ENCODE results near the gene GIT1. TPM values are rescaled to one million over a fixed set of nuclear protein-coding genes. Genes with fewer than 3 reads are reported as not detected.

The GIT1 gene
- total and polyA plus RNA-seq, 4 donors, result 8.1 to 47.0 (median 33.0) TPM

DNA sequence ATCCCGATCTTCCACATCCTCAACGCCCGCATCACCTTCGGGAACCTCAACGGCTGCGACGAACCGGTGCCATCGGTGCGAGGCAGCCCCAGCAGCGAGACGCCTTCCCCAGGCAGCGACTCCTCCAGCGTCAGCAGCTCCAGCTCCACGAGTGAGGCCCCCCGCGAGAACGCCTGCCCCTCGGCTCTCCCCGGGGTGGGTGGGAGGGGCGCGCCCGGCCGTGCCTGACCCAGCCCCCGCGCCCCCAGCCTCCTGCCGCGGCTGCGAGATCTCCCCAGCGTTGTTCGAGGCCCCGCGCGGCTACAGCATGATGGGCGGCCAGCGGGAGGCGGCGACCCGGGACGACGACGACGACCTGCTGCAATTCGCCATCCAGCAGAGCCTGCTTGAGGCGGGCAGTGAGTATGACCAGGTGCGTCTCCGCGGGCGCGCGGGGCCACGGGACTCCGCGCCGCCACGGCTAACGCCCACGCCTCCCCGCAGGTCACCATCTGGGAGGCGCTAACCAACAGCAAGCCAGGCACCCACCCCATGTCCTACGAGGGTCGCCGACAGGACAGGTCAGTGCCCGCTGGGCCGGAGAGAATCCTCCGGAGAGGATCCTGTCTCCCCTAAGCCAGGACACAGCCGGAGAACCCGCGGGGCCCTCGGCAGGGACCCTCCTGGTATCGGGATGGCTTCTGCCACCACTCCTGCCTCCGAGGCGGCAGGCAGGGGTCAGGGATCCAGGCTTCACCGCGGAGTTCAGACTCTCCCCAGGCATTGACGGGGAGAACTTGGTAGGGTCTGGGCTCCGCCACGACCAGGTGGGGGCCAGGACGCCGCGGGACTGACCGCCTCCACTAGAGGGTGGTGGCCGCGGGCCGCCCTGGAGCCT is 23.2 kb upstream of the GIT1 start:
- no peaks in the 10 kb centered on the region for H3K9me3 ChIP-seq (ENCODE audit: control insufficient read depth, low read length)
- H3K4me3 ChIP-seq (ENCODE audit: low read length in 2 of 2), result no peak overlapping the region
- ATAC-seq (ENCODE audit: low FRiP score) (peak; percentile 2), DNase-seq (no peak)
- no peak overlapping the region for H3K27ac ChIP-seq (ENCODE audit: low read depth in 1 of 2, low read length in 2 of 2)
- 53 to 54% methylated on average over 75 to 85 of the region's 85 CpGs for WGBS, 2 donors
- H3K27me3 ChIP-seq (ENCODE audit: control insufficient read depth in 1 of 2, insufficient read depth in 2 of 2, low read length in 1 of 2), result no peaks in the 10 kb centered on the region
- no peaks in the 10 kb centered on the region for H3K36me3 ChIP-seq (ENCODE audit: control insufficient read depth in 1 of 2, insufficient read depth in 2 of 2, low read length in 1 of 2)
- H3K4me1 ChIP-seq (ENCODE audit: control insufficient read depth in 1 of 2, insufficient read depth in 2 of 2, low read length in 2 of 2), result no peaks in the 10 kb centered on the region
- intact Hi-C loops (cut with DNase I), result no loop called here

DNA sequence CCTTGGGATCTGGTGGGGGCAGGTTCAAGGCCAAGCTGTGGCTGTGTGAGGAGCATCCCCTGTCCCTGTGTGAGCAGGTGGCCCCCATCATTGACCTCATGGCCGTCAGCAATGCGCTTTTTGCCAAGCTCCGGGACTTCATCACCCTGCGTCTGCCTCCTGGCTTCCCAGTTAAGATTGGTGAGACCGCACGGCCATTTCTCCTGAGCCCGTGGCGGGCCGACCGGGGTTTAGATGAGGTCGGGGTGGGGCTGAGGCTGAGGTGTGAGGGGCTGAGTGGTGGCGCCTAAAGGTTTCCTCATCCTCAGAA is 22.6 kb upstream of the GIT1 start:
- ATAC-seq (ENCODE audit: low FRiP score), result no peak
- WGBS, 2 donors, result 96 to 97% methylated on average over 12 of the region's 12 CpGs
- Histone ChIP-seq H3K9me3 (ENCODE audit: control insufficient read depth, low read length) (no peaks in the 10 kb centered on the region), H3K27ac (ENCODE audit: low read depth in 1 of 2, low read length in 2 of 2) (no peak overlapping the region), H3K27me3 (ENCODE audit: control insufficient read depth in 1 of 2, insufficient read depth in 2 of 2, low read length in 1 of 2) (no peaks in the 10 kb centered on the region), H3K36me3 (ENCODE audit: control insufficient read depth in 1 of 2, insufficient read depth in 2 of 2, low read length in 1 of 2) (no peaks in the 10 kb centered on the region), H3K4me1 (ENCODE audit: control insufficient read depth in 1 of 2, insufficient read depth in 2 of 2, low read length in 2 of 2) (no peaks in the 10 kb centered on the region), H3K4me3 (ENCODE audit: low read length in 2 of 2) (no peak overlapping the region)
- intact Hi-C loops (cut with DNase I), result no loop called here
- no peak for DNase-seq

DNA sequence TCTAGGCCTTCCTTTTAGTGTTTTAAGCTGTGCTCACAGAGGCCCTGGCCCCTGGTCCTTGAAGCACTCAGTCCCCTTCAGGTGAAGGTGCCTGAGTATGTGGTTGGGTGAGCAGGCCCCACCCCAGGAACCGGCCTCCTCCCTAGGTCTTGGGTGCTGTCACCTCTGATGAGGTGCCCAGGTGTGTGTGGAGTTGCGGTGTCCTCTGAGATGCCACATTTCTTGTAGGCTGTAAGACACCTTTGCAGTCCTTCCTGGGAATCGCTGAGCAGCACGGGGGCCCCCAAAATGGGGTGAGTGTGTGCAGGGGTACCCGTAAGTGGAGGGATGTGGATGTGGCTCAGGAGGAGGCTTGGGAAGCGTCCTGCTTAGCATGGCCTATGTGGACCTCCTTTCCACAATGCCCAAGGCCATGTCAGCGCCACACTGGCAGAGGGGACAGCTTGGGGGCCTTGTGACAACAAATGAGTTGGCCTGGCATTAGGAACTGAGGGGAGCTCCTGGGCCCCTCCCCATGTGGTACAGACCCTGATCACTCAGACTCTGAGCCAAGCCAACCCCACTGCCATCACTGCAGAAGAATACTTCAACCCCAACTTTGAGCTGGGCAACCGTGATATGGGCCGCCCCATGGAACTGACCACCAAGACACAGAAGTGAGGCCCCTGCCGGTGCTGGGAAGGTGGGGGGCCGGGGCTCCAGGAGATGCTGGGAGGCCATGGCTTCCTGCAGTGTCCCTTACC is 22.1 kb upstream of the GIT1 start:
- no peaks in the 10 kb centered on the region for H3K36me3 ChIP-seq (ENCODE audit: control insufficient read depth in 1 of 2, insufficient read depth in 2 of 2, low read length in 1 of 2)
- ATAC-seq (ENCODE audit: low FRiP score), result no peak
- H3K27ac ChIP-seq (ENCODE audit: low read depth in 1 of 2, low read length in 2 of 2), result no peak overlapping the region
- H3K4me3 ChIP-seq (ENCODE audit: low read length in 2 of 2), result no peak overlapping the region
- intact Hi-C loops (cut with DNase I), result no loop called here
- no peaks in the 10 kb centered on the region for H3K27me3 ChIP-seq (ENCODE audit: control insufficient read depth in 1 of 2, insufficient read depth in 2 of 2, low read length in 1 of 2)
- 96% methylated on average over 11 of the region's 11 CpGs for WGBS, 2 donors
- peak in 1 of 2 donors; percentile 55 for DNase-seq
- no peaks in the 10 kb centered on the region for H3K4me1 ChIP-seq (ENCODE audit: control insufficient read depth in 1 of 2, insufficient read depth in 2 of 2, low read length in 2 of 2)
- no peaks in the 10 kb centered on the region for H3K9me3 ChIP-seq (ENCODE audit: control insufficient read depth, low read length)

DNA sequence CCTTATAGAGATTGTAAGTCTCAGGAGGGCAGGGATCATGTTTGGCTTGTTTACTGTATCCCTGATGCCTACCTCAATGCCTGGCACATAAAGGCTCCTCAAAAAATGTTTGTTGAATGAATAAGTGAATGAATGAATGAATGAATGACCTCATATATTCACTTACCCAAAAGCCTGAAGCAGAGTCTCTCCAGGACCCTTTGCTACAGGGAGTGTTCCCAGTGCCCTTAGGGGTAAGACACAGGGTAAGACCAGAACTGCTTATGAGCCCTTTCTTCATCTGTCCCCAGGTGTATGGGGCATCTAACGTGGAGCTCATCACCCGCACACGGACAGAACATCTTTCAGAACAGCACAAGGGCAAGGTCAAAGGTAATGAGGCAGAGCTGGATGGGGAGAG is 20.9 kb upstream of the GIT1 start:
- no peak overlapping the region for H3K27ac ChIP-seq (ENCODE audit: low read depth in 1 of 2, low read length in 2 of 2)
- ATAC-seq (ENCODE audit: low FRiP score) (no peak), DNase-seq (no peak)
- H3K4me1 ChIP-seq (ENCODE audit: control insufficient read depth in 1 of 2, insufficient read depth in 2 of 2, low read length in 2 of 2), result no peaks in the 10 kb centered on the region
- H3K4me3 ChIP-seq (ENCODE audit: low read length in 2 of 2), result no peak overlapping the region
- intact Hi-C loops (cut with DNase I), result no loop called here
- no peaks in the 10 kb centered on the region for H3K9me3 ChIP-seq (ENCODE audit: control insufficient read depth, low read length)
- no peaks in the 10 kb centered on the region for H3K36me3 ChIP-seq (ENCODE audit: control insufficient read depth in 1 of 2, insufficient read depth in 2 of 2, low read length in 1 of 2)
- no peaks in the 10 kb centered on the region for H3K27me3 ChIP-seq (ENCODE audit: control insufficient read depth in 1 of 2, insufficient read depth in 2 of 2, low read length in 1 of 2)
- 83 to 86% methylated on average over 3 of the region's 3 CpGs for WGBS, 2 donors

DNA sequence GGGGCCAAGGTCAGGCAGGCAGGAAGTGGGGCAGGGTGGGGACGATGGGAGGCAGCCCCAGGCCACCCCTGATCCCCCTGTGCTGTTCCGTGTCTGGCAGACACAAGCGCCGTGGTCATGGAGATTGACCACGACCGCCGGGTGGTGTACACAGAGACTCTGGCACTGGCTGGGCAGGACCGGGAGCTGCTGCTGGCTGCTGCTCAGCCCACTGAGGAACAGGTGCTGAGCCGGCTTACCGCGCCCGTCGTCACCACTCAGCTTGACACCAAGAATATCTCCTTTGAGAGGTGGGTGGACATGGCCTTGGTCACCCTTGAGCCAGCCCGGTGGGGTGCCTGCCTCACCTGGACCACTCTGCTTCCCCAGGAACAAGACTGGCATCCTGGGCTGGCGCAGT is 19.5 kb upstream of the GIT1 start:
- H3K27me3 ChIP-seq (ENCODE audit: control insufficient read depth in 1 of 2, insufficient read depth in 2 of 2, low read length in 1 of 2), result no peaks in the 10 kb centered on the region
- no peak overlapping the region for H3K27ac ChIP-seq (ENCODE audit: low read depth in 1 of 2, low read length in 2 of 2)
- intact Hi-C loops (cut with DNase I), result no loop called here
- no peaks in the 10 kb centered on the region for H3K4me1 ChIP-seq (ENCODE audit: control insufficient read depth in 1 of 2, insufficient read depth in 2 of 2, low read length in 2 of 2)
- no peak overlapping the region for H3K4me3 ChIP-seq (ENCODE audit: low read length in 2 of 2)
- no peak for ATAC-seq (ENCODE audit: low FRiP score)
- no peaks in the 10 kb centered on the region for H3K36me3 ChIP-seq (ENCODE audit: control insufficient read depth in 1 of 2, insufficient read depth in 2 of 2, low read length in 1 of 2)
- 92 to 95% methylated on average over 15 of the region's 15 CpGs for WGBS, 2 donors
- peak in 1 of 2 donors; percentile 75 for DNase-seq
- no peaks in the 10 kb centered on the region for H3K9me3 ChIP-seq (ENCODE audit: control insufficient read depth, low read length)

DNA sequence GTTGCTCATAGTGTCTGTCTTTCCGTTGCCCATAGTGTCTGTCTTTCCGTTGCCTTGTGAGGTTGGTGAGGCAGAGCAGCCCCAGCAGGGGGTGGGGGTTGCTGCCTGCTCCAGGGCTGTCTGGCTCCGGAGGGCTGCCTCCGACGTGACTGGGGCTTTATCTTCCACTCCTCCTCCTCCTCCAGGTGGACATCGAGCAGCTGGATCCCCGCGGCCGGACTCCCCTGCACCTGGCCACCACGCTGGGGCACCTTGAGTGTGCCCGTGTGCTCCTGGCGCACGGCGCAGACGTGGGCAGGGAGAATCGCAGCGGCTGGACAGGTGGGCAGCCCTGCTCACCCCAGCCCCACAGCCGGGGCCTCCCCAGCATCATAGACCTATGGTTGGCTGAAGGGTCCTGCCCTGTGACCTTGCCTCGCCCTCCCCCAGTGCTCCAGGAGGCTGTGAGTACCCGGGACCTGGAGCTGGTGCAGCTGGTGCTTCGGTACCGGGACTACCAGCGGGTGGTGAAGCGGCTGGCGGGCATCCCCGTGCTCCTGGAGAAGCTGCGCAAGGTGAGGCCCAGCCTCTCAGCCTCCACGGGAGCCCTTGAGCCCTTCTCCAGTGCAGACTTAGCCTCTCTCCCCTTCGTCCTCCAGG is 18.2 kb upstream of the GIT1 start:
- no peaks in the 10 kb centered on the region for H3K9me3 ChIP-seq (ENCODE audit: control insufficient read depth, low read length)
- H3K27me3 ChIP-seq (ENCODE audit: control insufficient read depth in 1 of 2, insufficient read depth in 2 of 2, low read length in 1 of 2), result no peaks in the 10 kb centered on the region
- intact Hi-C loops (cut with DNase I), result no loop called here
- H3K4me3 ChIP-seq (ENCODE audit: low read length in 2 of 2), result no peak overlapping the region
- ATAC-seq (ENCODE audit: low FRiP score), result peak; percentile 13
- WGBS, 2 donors, result 93 to 94% methylated on average over 29 of the region's 29 CpGs
- no peaks in the 10 kb centered on the region for H3K36me3 ChIP-seq (ENCODE audit: control insufficient read depth in 1 of 2, insufficient read depth in 2 of 2, low read length in 1 of 2)
- peak in 1 of 2 donors; percentile 72 for DNase-seq
- no peak overlapping the region for H3K27ac ChIP-seq (ENCODE audit: low read depth in 1 of 2, low read length in 2 of 2)
- no peaks in the 10 kb centered on the region for H3K4me1 ChIP-seq (ENCODE audit: control insufficient read depth in 1 of 2, insufficient read depth in 2 of 2, low read length in 2 of 2)

DNA sequence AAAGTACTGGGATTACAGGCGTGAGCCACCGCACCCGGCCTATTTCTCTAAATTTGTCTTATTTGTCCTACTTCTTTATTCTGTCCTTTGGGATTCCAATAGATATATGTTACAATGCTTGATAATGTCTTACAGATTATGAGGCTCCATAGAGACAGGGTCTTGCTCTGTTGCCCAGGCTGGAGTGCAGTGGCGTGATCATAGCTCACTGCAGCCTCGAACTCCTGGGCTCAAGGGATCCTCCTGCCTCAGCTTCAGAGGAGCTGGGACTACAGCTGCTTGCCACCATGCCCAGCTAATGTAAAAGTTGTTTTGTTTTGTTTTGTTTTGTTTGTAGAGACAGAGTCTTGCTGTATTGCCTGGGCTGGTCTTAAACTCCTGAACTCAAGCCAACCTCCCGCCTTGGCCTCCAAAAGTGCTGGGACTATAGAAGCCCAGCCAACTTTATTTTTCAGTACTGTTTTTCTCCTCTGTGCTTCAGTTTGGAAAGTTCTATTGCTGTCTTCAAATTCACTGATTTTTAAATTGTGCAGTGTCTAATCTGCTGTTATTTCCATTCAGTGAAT is 13.7 kb upstream of the GIT1 start:
- no peaks in the 10 kb centered on the region for H3K27me3 ChIP-seq (ENCODE audit: control insufficient read depth in 1 of 2, insufficient read depth in 2 of 2, low read length in 1 of 2)
- DNase-seq (peak in 1 of 2 donors; percentile 48), ATAC-seq (ENCODE audit: low FRiP score) (no peak)
- no peaks in the 10 kb centered on the region for H3K36me3 ChIP-seq (ENCODE audit: control insufficient read depth in 1 of 2, insufficient read depth in 2 of 2, low read length in 1 of 2)
- no peaks in the 10 kb centered on the region for H3K4me1 ChIP-seq (ENCODE audit: control insufficient read depth in 1 of 2, insufficient read depth in 2 of 2, low read length in 2 of 2)
- no peak overlapping the region for H3K4me3 ChIP-seq (ENCODE audit: low read length in 2 of 2)
- no peaks in the 10 kb centered on the region for H3K9me3 ChIP-seq (ENCODE audit: control insufficient read depth, low read length)
- intact Hi-C loops (cut with DNase I), result no loop called here
- WGBS, 2 donors, result 86% methylated on average over 6 of the region's 6 CpGs
- no peak overlapping the region for H3K27ac ChIP-seq (ENCODE audit: low read depth in 1 of 2, low read length in 2 of 2)

DNA sequence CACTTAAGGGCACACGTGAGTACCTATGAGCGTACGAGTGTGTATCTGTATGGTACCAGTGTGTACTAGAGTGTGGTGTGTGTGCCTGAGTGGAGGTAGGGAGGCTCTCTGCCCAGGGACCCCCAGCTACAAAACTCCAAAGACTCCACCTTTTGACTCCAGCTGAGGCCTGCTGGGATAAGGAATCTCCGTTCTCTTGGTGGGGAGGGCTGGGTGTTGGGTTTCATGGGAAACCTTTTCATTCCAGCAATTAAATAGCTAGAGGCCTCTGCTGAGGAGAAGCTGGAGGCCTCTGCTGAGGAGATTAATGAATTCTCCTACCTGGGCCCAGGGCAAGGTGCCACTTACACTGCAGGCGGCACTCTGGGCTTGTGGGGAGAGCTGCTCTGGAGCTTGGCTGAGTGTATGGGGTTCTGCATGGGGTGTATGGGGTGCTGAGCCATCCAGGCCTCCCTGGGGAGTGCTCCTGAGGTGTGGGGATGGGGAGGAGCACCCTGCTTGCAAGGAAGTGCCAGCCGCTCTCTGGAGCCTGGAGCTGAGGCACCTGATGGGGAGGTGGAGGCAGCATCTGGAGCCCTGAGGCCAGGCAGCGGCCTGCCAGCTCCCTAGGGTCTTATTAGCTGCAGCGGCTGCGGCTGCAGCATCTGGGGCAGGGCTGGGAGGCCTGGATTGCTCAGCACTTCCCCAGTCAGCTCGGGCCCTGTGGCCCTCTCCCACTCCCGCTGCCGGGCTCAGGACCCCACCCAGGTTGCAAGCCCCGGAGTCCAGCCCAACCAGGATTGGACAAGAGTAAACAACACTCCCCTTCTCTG is 8.1 kb upstream of the GIT1 start:
- H3K9me3 ChIP-seq (ENCODE audit: control insufficient read depth, low read length), result no peaks in the 10 kb centered on the region
- 75 to 81% methylated on average over 13 of the region's 13 CpGs for WGBS, 2 donors
- H3K27ac ChIP-seq (ENCODE audit: low read depth in 1 of 2, low read length in 2 of 2), result no peak overlapping the region
- H3K4me1 ChIP-seq (ENCODE audit: control insufficient read depth in 1 of 2, insufficient read depth in 2 of 2, low read length in 2 of 2), result no peaks in the 10 kb centered on the region
- DNase-seq (no peak), ATAC-seq (ENCODE audit: low FRiP score) (no peak)
- no peaks in the 10 kb centered on the region for H3K27me3 ChIP-seq (ENCODE audit: control insufficient read depth in 1 of 2, insufficient read depth in 2 of 2, low read length in 1 of 2)
- H3K4me3 ChIP-seq (ENCODE audit: low read length in 2 of 2), result no peak overlapping the region
- no peaks in the 10 kb centered on the region for H3K36me3 ChIP-seq (ENCODE audit: control insufficient read depth in 1 of 2, insufficient read depth in 2 of 2, low read length in 1 of 2)
- intact Hi-C loops (cut with DNase I), result no loop called here

Measured in aorta (tissue), 5 donors.